ENCODE results near the gene POLR2I. TPM values are rescaled to one million over a fixed set of nuclear protein-coding genes. Genes with fewer than 3 reads are reported as not detected.
"Not testable (repeated sequence)": the region's sequence is repeated elsewhere in the genome, so short reads cannot be mapped to it uniquely, and the experiment has no call there.

The POLR2I gene
- polyA plus RNA-seq, 1 of the 3 experiments (the other 2 are of a cell fraction), result 140 TPM

- Histone ChIP-seq H3K9ac (no peak overlapping the region), H2AFZ (ENCODE audit: low read depth) (no peak overlapping the region), H3K27ac (ENCODE audit: low read depth in 2 of 2, low read length in 1 of 2) (no peak overlapping the region), H3K9me2 (no peaks in the 10 kb centered on the region), H3K36me3 (replicated peaks in 1 of 2; ENCODE audit: control insufficient read depth in 1 of 2, insufficient read depth in 2 of 2, low read length in 1 of 2) (peaks cover 14 to 21% of the 10 kb centered on the region in 2 experiments), H3K9me3 (no peaks in the 10 kb centered on the region), H4K20me1 (ENCODE audit: insufficient read depth) (peaks cover 26% of the 10 kb centered on the region), H3K4me3 (ENCODE audit: low read depth in 2 of 2, low read length in 1 of 2) (no peak overlapping the region), H3K4me2 (no peak overlapping the region), H3K79me2 (ENCODE audit: insufficient read depth) (no peaks in the 10 kb centered on the region), H3K27me3 (ENCODE audit: insufficient read depth) (no peaks in the 10 kb centered on the region), H3F3A (replicated peaks; ENCODE audit: insufficient read depth) (peaks cover 11% of the 10 kb centered on the region), H3K4me1 (ENCODE audit: control insufficient read depth in 1 of 2, insufficient read depth in 2 of 2, low read depth in 1 of 2, low read length in 1 of 2) (peaks cover 0 to 12% of the 10 kb centered on the region in 2 experiments; a peak in 1 of 4 replicates)
- TF ChIP-seq NFIC (IDR thresholded peaks at IDR 0.05; ENCODE audit: borderline replicate concordance) (no peak), IRF3 (IDR thresholded peaks at IDR 0.05; ENCODE audit: low read depth, low read length) (no peak), MAX (IDR thresholded peaks at IDR 0.05; ENCODE audit: low read depth) (no peak), TAF1 (IDR thresholded peaks at IDR 0.05; ENCODE audit: borderline replicate concordance, low read depth, low read length) (no peak), FOSL2 (IDR thresholded peaks at IDR 0.05; ENCODE audit: borderline replicate concordance, low read depth) (no peak)
- ChIA-PET CTCF (interaction anchor here (0.9 to 3.0 kb wide), 4 partner anchors 17 to 125 kb away, joined by 3 to 16 read pairs (median 4); partner anchors contain the start of genes THAP8 and WDR62), POLR2A (no interaction called here)
- 83% methylated on average over 6 of the region's 8 CpGs for WGBS (ENCODE audit: low lambda C conversion rate)
- DNase-seq, result no peak
Measured at GRCh38 chr19:36072081-36072480, 42.6 kb downstream of the POLR2I start.

GRCh38 chr19:36068810-36069499, 45.7 kb downstream of the POLR2I start:
- H3K4me2 ChIP-seq; H3K4me3 ChIP-seq (ENCODE audit: low read depth in 2 of 2, low read length in 1 of 2); DNase-seq; H3K79me2 ChIP-seq (ENCODE audit: insufficient read depth); H2AFZ ChIP-seq (ENCODE audit: low read depth); H3K9me3 ChIP-seq; H3K9me2 ChIP-seq; CTCF ChIA-PET; POLR2A ChIA-PET; H3K27me3 ChIP-seq (ENCODE audit: insufficient read depth); H3K27ac ChIP-seq (ENCODE audit: low read depth in 2 of 2, low read length in 1 of 2); H3K9ac ChIP-seq: not testable (repeated sequence)
- peaks cover 26% of the 10 kb centered on the region for H4K20me1 ChIP-seq (ENCODE audit: insufficient read depth)
- peaks cover 0 to 12% of the 10 kb centered on the region in 2 experiments; a peak in 1 of 4 replicates for H3K4me1 ChIP-seq (ENCODE audit: control insufficient read depth in 1 of 2, insufficient read depth in 2 of 2, low read depth in 1 of 2, low read length in 1 of 2)
- WGBS (ENCODE audit: low lambda C conversion rate), result 98% methylated on average over 13 of the region's 57 CpGs
- H3K36me3 ChIP-seq (replicated peaks in 1 of 2; ENCODE audit: control insufficient read depth in 1 of 2, insufficient read depth in 2 of 2, low read length in 1 of 2), result peaks cover 11 to 23% of the 10 kb centered on the region in 2 experiments
- H3F3A ChIP-seq (replicated peaks; ENCODE audit: insufficient read depth), result peaks cover 11% of the 10 kb centered on the region

GRCh38 chr19:36067681-36068080, 47.0 kb downstream of the POLR2I start:
- no peak overlapping the region; a peak in 1 of 4 replicates for H3K27ac ChIP-seq (ENCODE audit: low read depth in 2 of 2, low read length in 1 of 2)
- H3K27me3 ChIP-seq (ENCODE audit: insufficient read depth), result no peaks in the 10 kb centered on the region
- no peaks in the 10 kb centered on the region for H3K79me2 ChIP-seq (ENCODE audit: insufficient read depth)
- 78% methylated on average over 3 of the region's 11 CpGs for WGBS (ENCODE audit: low lambda C conversion rate)
- no peaks in the 10 kb centered on the region for H3K9me3 ChIP-seq
- no peak overlapping the region for H2AFZ ChIP-seq (ENCODE audit: low read depth)
- ChIA-PET POLR2A (no interaction called here), CTCF (interaction anchor here (1.1 kb wide), 1 partner anchor 12 kb away, joined by 4 read pairs; no protein-coding TSS in a partner anchor)
- H3F3A ChIP-seq (replicated peaks; ENCODE audit: insufficient read depth), result peaks cover 11% of the 10 kb centered on the region
- TF ChIP-seq EZH2phosphoT487 (IDR thresholded peaks at IDR 0.05; ENCODE audit: borderline replicate concordance, low read depth), result no peak
- TF ChIP-seq JUND (IDR thresholded peaks at IDR 0.05), result no peak
- no peak for TF ChIP-seq FOXJ3 (CRISPR knock-in tag; IDR thresholded peaks at IDR 0.05)
- TF ChIP-seq MXI1 (IDR thresholded peaks at IDR 0.05; ENCODE audit: low read depth, low read length), result no peak
- no peak overlapping the region for H3K9ac ChIP-seq
- H3K4me1 ChIP-seq (ENCODE audit: control insufficient read depth in 1 of 2, insufficient read depth in 2 of 2, low read depth in 1 of 2, low read length in 1 of 2), result peaks cover 0 to 12% of the 10 kb centered on the region in 2 experiments; a peak in 1 of 4 replicates
- no peak overlapping the region for H3K4me2 ChIP-seq
- H3K9me2 ChIP-seq, result no peaks in the 10 kb centered on the region
- peaks cover 11 to 23% of the 10 kb centered on the region in 2 experiments for H3K36me3 ChIP-seq (replicated peaks in 1 of 2; ENCODE audit: control insufficient read depth in 1 of 2, insufficient read depth in 2 of 2, low read length in 1 of 2)
- DNase-seq, result no peak
- no peak overlapping the region for H3K4me3 ChIP-seq (ENCODE audit: low read depth in 2 of 2, low read length in 1 of 2)
- peaks cover 21% of the 10 kb centered on the region for H4K20me1 ChIP-seq (ENCODE audit: insufficient read depth)

All from SK-N-SH (cell line).